Loucy (cell line): ENCODE measurements around the gene PTGS2.
A peak's percentile ranks its signal among the peaks of the same experiment; 100 is the strongest.

Experiments
- H2AFZ ChIP-seq: fragments of 200-600 bp; sonication (generic); 2 replicates; pipeline ENCODE4 v1.6.0; 2016; ENCODE audit warnings: antibody characterized with exemption, mild to moderate bottlenecking, low read length, moderate library complexity
- H3F3A ChIP-seq: fragments of 200-600 bp; 2 replicates; pipeline ENCODE4 v1.6.0; 2016; ENCODE audit warnings: antibody characterized with exemption, low read depth, mild to moderate bottlenecking
- H3K27me3 ChIP-seq: fragments of 200-600 bp; sonication (generic); 2 replicates; pipeline ENCODE4 v1.6.1; 2014; ENCODE audit warnings: low read length, mild to moderate bottlenecking; ENCODE audit not compliant: insufficient read depth, poor library complexity, severe bottlenecking
- H3K36me3 ChIP-seq: fragments of 200-600 bp; sonication (generic); 2 replicates; pipeline ENCODE4 v1.6.1; 2016; ENCODE audit warnings: low read length; ENCODE audit not compliant: insufficient read depth
- H3K4me1 ChIP-seq: fragments of 200-600 bp; sonication (generic); 2 replicates; pipeline ENCODE4 v1.5.1; 2014; ENCODE audit warnings: low read length, mild to moderate bottlenecking; ENCODE audit not compliant: insufficient read depth, poor library complexity, severe bottlenecking
- H3K4me2 ChIP-seq: fragments of 200-600 bp; sonication (generic); 2 replicates; pipeline ENCODE4 v1.6.0; 2014; ENCODE audit warnings: antibody characterized with exemption, low read length, low read depth, mild to moderate bottlenecking; ENCODE audit not compliant: poor library complexity, severe bottlenecking
- H3K4me3 ChIP-seq: fragments of 200-600 bp; sonication (generic); 2 replicates; pipeline ENCODE4 v1.5.1; 2014; ENCODE audit warnings: low read length, mild to moderate bottlenecking, mixed read lengths; ENCODE audit not compliant: poor library complexity, severe bottlenecking
- H3K79me2 ChIP-seq: fragments of 200-600 bp; sonication (generic); 2 replicates; pipeline ENCODE4 v1.6.1; 2014; ENCODE audit warnings: low read length; ENCODE audit not compliant: insufficient read depth
- H3K9ac ChIP-seq: fragments of 200-600 bp; sonication (generic); 2 replicates; pipeline ENCODE4 v1.6.0; 2014; ENCODE audit warnings: mild to moderate bottlenecking, low read depth, low read length, moderate library complexity; ENCODE audit not compliant: poor library complexity, severe bottlenecking
- H3K9me2 ChIP-seq: fragments of 200-600 bp; sonication (generic); replicated peaks from 2 replicates; pipeline ENCODE4 v1.6.1; 2016; ENCODE audit warnings: low read depth, low read length, mixed read lengths
- H3K9me3 ChIP-seq: fragments of 200-600 bp; sonication (generic); 2 replicates; pipeline ENCODE4 v1.6.1; 2014; ENCODE audit warnings: mild to moderate bottlenecking, antibody characterized with exemption, low read length, low read depth; ENCODE audit not compliant: insufficient read depth
- H4K20me1 ChIP-seq: fragments of 200-600 bp; sonication (generic); 2 replicates; pipeline ENCODE4 v1.6.0; 2014; ENCODE audit warnings: antibody characterized with exemption, low read length, mild to moderate bottlenecking; ENCODE audit not compliant: insufficient read depth, poor library complexity, severe bottlenecking
- CTCF ChIP-seq: fragments of 200-600 bp; sonication (generic); conservative IDR thresholded peaks from 2 replicates; pipeline ENCODE4 v1.5.1; 2014; ENCODE audit warnings: mild to moderate bottlenecking, antibody characterized with exemption, low read length
- EZH2phosphoT487 ChIP-seq: fragments of 200-600 bp; IDR thresholded peaks from 2 replicates; pipeline ENCODE4 v1.6.1; 2018; ENCODE audit warnings: antibody characterized with exemption, mild to moderate bottlenecking, moderate library complexity, borderline replicate concordance

PTGS2 gene

GRCh38 chr1:186689907-186690306, 9.7 kb upstream of the PTGS2 start:
- no peak overlapping the region for H3K4me2 ChIP-seq
- no peaks in the 10 kb centered on the region for H3K79me2 ChIP-seq
- no peaks in the 10 kb centered on the region for H3K9me2 ChIP-seq
- no peaks in the 10 kb centered on the region for H3K27me3 ChIP-seq
- peaks cover 5% of the 10 kb centered on the region; the same call in 1 of the 2 replicates for H3K9me3 ChIP-seq
- no peak overlapping the region for H3K9ac ChIP-seq
- TF ChIP-seq EZH2phosphoT487: no peak
- no peak for TF ChIP-seq CTCF
- no peaks in the 10 kb centered on the region for H3K36me3 ChIP-seq
- H2AFZ ChIP-seq: no peak overlapping the region
- no peaks in the 10 kb centered on the region for H4K20me1 ChIP-seq
- H3K4me1 ChIP-seq: no peaks in the 10 kb centered on the region
- H3F3A ChIP-seq: no peaks in the 10 kb centered on the region
- H3K4me3 ChIP-seq: no peak overlapping the region

GRCh38 chr1:186689376-186689775, 9.2 kb upstream of the PTGS2 start:
- peaks cover 5% of the 10 kb centered on the region; the same call in 1 of the 2 replicates for H3K9me3 ChIP-seq
- H3K79me2 ChIP-seq: no peaks in the 10 kb centered on the region
- H3F3A ChIP-seq: no peaks in the 10 kb centered on the region
- TF ChIP-seq EZH2phosphoT487 (no peak), CTCF (no peak)
- no peaks in the 10 kb centered on the region for H3K9me2 ChIP-seq
- H3K9ac ChIP-seq: no peak overlapping the region
- no peaks in the 10 kb centered on the region for H3K4me1 ChIP-seq
- no peak overlapping the region for H3K4me2 ChIP-seq
- H3K27me3 ChIP-seq: no peaks in the 10 kb centered on the region
- H4K20me1 ChIP-seq: no peaks in the 10 kb centered on the region
- no peaks in the 10 kb centered on the region for H3K36me3 ChIP-seq
- no peak overlapping the region for H2AFZ ChIP-seq
- H3K4me3 ChIP-seq: no peak overlapping the region

GRCh38 chr1:186683652-186684410, 3.6 kb upstream of the PTGS2 start:
- Histone ChIP-seq H3F3A (no peaks in the 10 kb centered on the region), H2AFZ (peak overlapping the region; percentile 82), H4K20me1 (no peaks in the 10 kb centered on the region), H3K9ac (peak overlapping the region; percentile 38), H3K9me2 (no peaks in the 10 kb centered on the region), H3K4me2 (no peak overlapping the region), H3K36me3 (no peaks in the 10 kb centered on the region), H3K9me3 (peaks cover 5% of the 10 kb centered on the region; the same call in 1 of the 2 replicates), H3K4me1 (peaks cover 5% of the 10 kb centered on the region), H3K4me3 (no peak overlapping the region), H3K79me2 (no peaks in the 10 kb centered on the region), H3K27me3 (no peaks in the 10 kb centered on the region)
- no peak for TF ChIP-seq EZH2phosphoT487
- TF ChIP-seq CTCF: no peak
